GM12878 (cell line): ENCODE data around the gene DOCK1. TPM values are rescaled to one million over a fixed set of nuclear protein-coding genes. Genes with fewer than 3 reads are reported as not detected.

Source experiments
- ATAC-seq: fragments of 200-7000 bp; cut with Tn5 transposase; 3 replicates; pipeline ENCODE4 v1.9.1; 2020; ENCODE audit warnings: mild to moderate bottlenecking, moderate library complexity
- BruUV-seq: library from RNA; stranded (reverse); fragments of 400-500 nt; replicated peaks from 2 replicates; lab custom pipeline; 2021; lab: Mats Ljungman, UMichigan
- CTCF ChIA-PET: fragments of 300-600 bp; sonication (Branson Sonifier 250); formaldehyde crosslinking; extraction: SDS; loops from one replicate; lab custom pipeline; 2021; ENCODE audit warnings: inconsistent platforms; lab: Yijun Ruan, JAX
- POLR2A ChIA-PET: fragments of 350-600 bp; formaldehyde crosslinking; extraction: SDS; loops from one replicate; lab custom pipeline; 2021; ENCODE audit warnings: inconsistent platforms; lab: Charles Lee
- RAD21 ChIA-PET: fragments of 300-600 bp; sonication (Branson Sonifier 250); formaldehyde crosslinking; loops from one replicate; lab custom pipeline; 2023; ENCODE audit warnings: antibody characterized with exemption; ENCODE audit not compliant: unreplicated experiment; lab: Charles Lee
- SMC1A ChIA-PET: fragments of 300-600 bp; sonication (Branson Sonifier 250); formaldehyde crosslinking; loops from one replicate; lab custom pipeline; 2023; ENCODE audit not compliant: unreplicated experiment, uncharacterized antibody; lab: Charles Lee
- DNase-seq: peaks from one replicate; pipeline ENCODE4 v3.0.0-alpha.2; 2011; ENCODE audit warnings: low read depth, low spot score
- FAIRE-seq: peaks from 3 replicates; lab custom pipeline; 2011; peaks lifted over from hg19 to GRCh38; lab: Jason Lieb, UNC
- H2AFZ ChIP-seq: 2 replicates; pipeline ENCODE4 v1.6.0; 2011; ENCODE audit warnings: low read depth, low read length, control low read depth; ENCODE audit not compliant: control insufficient read depth
- H3K27ac ChIP-seq: 2 replicates; pipeline ENCODE4 v1.5.1; 2011; ENCODE audit warnings: control low read depth; ENCODE audit not compliant: control insufficient read depth, insufficient read depth
- H3K27me3 ChIP-seq, 2 experiments: replicated peaks in 1 of 2; 2 replicates each; pipeline versions ENCODE4 v1.6.0 to v1.6.1; 2011; ENCODE audit warnings: low read length in 1 of 2; ENCODE audit not compliant: control insufficient read depth in 2 of 2, insufficient read depth in 2 of 2
- H3K36me3 ChIP-seq, 2 experiments: 2 replicates each; pipeline ENCODE4 v1.5.1; 2011; ENCODE audit warnings: low read length in 1 of 2; ENCODE audit not compliant: control insufficient read depth in 2 of 2, insufficient read depth in 2 of 2
- H3K4me1 ChIP-seq: 2 replicates; pipeline ENCODE4 v1.6.1; 2011; ENCODE audit warnings: mild to moderate bottlenecking, low read length, moderate library complexity, mixed read lengths; ENCODE audit not compliant: control insufficient read depth, insufficient read depth
- H3K4me2 ChIP-seq: 2 replicates; pipeline ENCODE4 v1.6.0; 2011; ENCODE audit warnings: control low read depth; ENCODE audit not compliant: control insufficient read depth, insufficient read depth
- H3K4me3 ChIP-seq: fragments of 200-600 bp; sonication (generic); 2 replicates; pipeline ENCODE4 v1.5.1; 2016
- H3K79me2 ChIP-seq: 2 replicates; pipeline ENCODE4 v1.6.0; 2011; ENCODE audit warnings: low read length; ENCODE audit not compliant: control insufficient read depth, insufficient read depth
- H3K9ac ChIP-seq: 2 replicates; pipeline ENCODE4 v1.8.0; 2011; ENCODE audit warnings: low read length, control low read depth, mixed read lengths; ENCODE audit not compliant: control insufficient read depth, insufficient read depth
- H3K9me3 ChIP-seq: replicated peaks from 3 replicates; pipeline ENCODE4 v1.5.1; 2011; ENCODE audit warnings: mild to moderate bottlenecking, low read length; ENCODE audit not compliant: control insufficient read depth, insufficient read depth
- H4K20me1 ChIP-seq: 2 replicates; pipeline ENCODE4 v1.6.0; 2011; ENCODE audit not compliant: control insufficient read depth, insufficient read depth
- ASH2L ChIP-seq: fragments of 300-600, 200-600 bp; sonication (generic); IDR thresholded peaks from 2 replicates; pipeline ENCODE4 v1.6.1; 2017; ENCODE audit warnings: low read depth, mild to moderate bottlenecking, borderline replicate concordance
- CBX5 ChIP-seq: sonication (generic); IDR thresholded peaks from 2 replicates; pipeline ENCODE4 v1.6.1; 2016; ENCODE audit warnings: low read depth, moderate library complexity, mild to moderate bottlenecking, inconsistent platforms
- IKZF2 ChIP-seq, 2 experiments: fragments of 450-650 bp; IDR thresholded peaks; 2 replicates each; pipeline ENCODE4 v1.6.1; 2017; ENCODE audit warnings: mild to moderate bottlenecking in 2 of 2, moderate library complexity in 2 of 2
- IRF4 ChIP-seq: IDR thresholded peaks from 2 replicates; pipeline ENCODE4 v1.6.1; 2011; ENCODE audit warnings: low read depth, low read length
- JUNB ChIP-seq: IDR thresholded peaks from 2 replicates; pipeline ENCODE4 v1.6.1; 2016; ENCODE audit warnings: antibody characterized with exemption, mild to moderate bottlenecking
- POLR2AphosphoS5 ChIP-seq: IDR thresholded peaks from 2 replicates; pipeline ENCODE4 v1.6.1; 2011; ENCODE audit warnings: mild to moderate bottlenecking, low read length, inconsistent platforms
- RAD51 ChIP-seq: fragments of 450-650 bp; IDR thresholded peaks from 2 replicates; pipeline ENCODE4 v1.6.1; 2016; ENCODE audit warnings: moderate library complexity, mild to moderate bottlenecking, inconsistent platforms
- RELA ChIP-seq: fragments of 450-650 bp; IDR thresholded peaks from 2 replicates; pipeline ENCODE4 v1.8.0; 2014; ENCODE audit warnings: borderline replicate concordance; ENCODE audit not compliant: partially characterized antibody
- SMAD5 ChIP-seq: IDR thresholded peaks from 2 replicates; pipeline ENCODE4 v1.6.1; 2016; ENCODE audit warnings: antibody characterized with exemption, low read depth
- SMARCA5 ChIP-seq: fragments of 450-650 bp; IDR thresholded peaks from 2 replicates; pipeline ENCODE4 v1.6.1; 2017; ENCODE audit warnings: mild to moderate bottlenecking
- SUZ12 ChIP-seq: fragments of 200-600 bp; sonication (generic); IDR thresholded peaks from one replicate; pipeline ENCODE4 v1.6.1; 2018; ENCODE audit warnings: antibody characterized with exemption, mild to moderate bottlenecking; ENCODE audit not compliant: unreplicated experiment
- TBL1XR1 ChIP-seq: IDR thresholded peaks from 2 replicates; pipeline ENCODE4 v1.6.1; 2012; ENCODE audit warnings: low read depth, low read length, improper control_type of control experiment
- WGBS: methylation state at CpG from one replicate; pipeline ENCODE4 v1.1.6; 2016; ENCODE audit warnings: low lambda C conversion rate; ENCODE audit not compliant: insufficient replicate concordance, insufficient coverage; ENCODE audit errors: missing lambda C conversion rate; 5-methylcytosine and 5-hydroxymethylcytosine counted together
- in situ Hi-C: fragments of 300-500 bp; cut with MboI; formaldehyde crosslinking; loops from 9 replicates; pipeline ENCODE4 v1.14.3; 2018; ENCODE audit warnings: mixed read lengths
- intact Hi-C: fragments of 100-400 bp; cut with micrococcal nuclease; formaldehyde crosslinking; loops from one replicate; pipeline ENCODE4 v1.14.2; 2022; ENCODE audit not compliant: unreplicated experiment
- polyA plus RNA-seq, 11 experiments: library from polyadenylated mRNA; depleted of rRNA in 4 of 11; unstranded in 6 of 11; stranded (reverse) in 5 of 11; fragments of >200 nt; fragmentation: Nextera tagmentation in 4 of 11; fragmentation: Illumina TruSeq in 1 of 11; extraction: Ambion mirVana in 4 of 11; extraction: Trizol in 1 of 11; gene quantifications; 1 replicate in 1 of 11; 2 replicates in 10 of 11; pipeline versions ENCODE4 v1.2.1 to v1.2.3, GENCODE V29; 2011 to 2016; ENCODE audit warnings: inconsistent platforms in 2 of 11, missing spikeins in 2 of 11, low read depth in 1 of 11
- total RNA-seq, 4 experiments: library from RNA; depleted of rRNA in 3 of 4; stranded (reverse); fragments of >200 nt in 3 of 4; fragmentation: Illumina TruSeq in 1 of 4; extraction: Trizol in 1 of 4; gene quantifications; 2 replicates each; pipeline versions ENCODE4 v1.2.1 to v1.2.3, GENCODE V29; 2013 to 2021
- TF ChIP-seq, protein P1 (sequence below): fragments of 450-650 bp; IDR thresholded peaks from 2 replicates; pipeline ENCODE4 v1.6.1; 2017; ENCODE audit warnings: mild to moderate bottlenecking, moderate library complexity
- TF ChIP-seq, protein P2 (sequence below): IDR thresholded peaks from 2 replicates; pipeline ENCODE4 v1.6.1; 2011; ENCODE audit warnings: low read depth, low read length, improper control_type of control experiment, borderline replicate concordance
- TF ChIP-seq, protein P3 (sequence below): fragments of 450-650 bp; IDR thresholded peaks from 2 replicates; pipeline ENCODE4 v1.6.1; 2017; ENCODE audit warnings: borderline replicate concordance
- TF ChIP-seq, protein P4 (sequence below): fragments of 450-650 bp; formaldehyde crosslinking; IDR thresholded peaks from 2 replicates; pipeline ENCODE4 v1.4.0; 2022; ENCODE audit warnings: mild to moderate bottlenecking, moderate library complexity

Gene DOCK1
- total and polyA plus RNA-seq, 10 of the 15 experiments (the other 5 are each of a cell fraction or from before 2014, with no cell fraction given), result 0.05 to 0.18 TPM; not detected in 8

DNA sequence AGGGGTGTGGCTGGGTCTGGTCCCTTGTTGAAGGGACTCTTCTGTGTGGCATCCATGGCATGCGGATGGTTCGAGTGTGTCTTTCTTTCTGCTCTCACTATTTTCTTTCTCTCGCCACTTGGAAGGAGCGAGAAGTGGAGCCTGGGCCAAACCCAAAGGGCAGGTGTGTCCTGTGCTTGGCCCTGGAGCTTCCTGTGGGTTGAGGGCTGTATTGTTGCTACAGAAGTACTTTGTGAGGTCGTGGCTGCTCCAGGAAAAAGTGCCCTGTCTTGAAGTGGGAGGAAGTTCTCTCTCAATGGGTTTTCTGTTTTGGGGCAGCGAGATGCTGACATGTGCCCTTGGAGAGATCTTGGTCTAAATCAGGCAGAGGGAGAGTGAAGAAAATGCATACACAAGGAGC, 72.0 kb downstream of the DOCK1 start:
- SMC1A ChIA-PET, result no interaction called here
- no peak overlapping the region for H3K4me2 ChIP-seq
- no peak for TF ChIP-seq POLR2AphosphoS5
- TF ChIP-seq IKZF2 (IDR thresholded peaks at IDR 0.05), result no peak
- TF ChIP-seq RAD51, result no peak
- TF ChIP-seq, protein P1, sequence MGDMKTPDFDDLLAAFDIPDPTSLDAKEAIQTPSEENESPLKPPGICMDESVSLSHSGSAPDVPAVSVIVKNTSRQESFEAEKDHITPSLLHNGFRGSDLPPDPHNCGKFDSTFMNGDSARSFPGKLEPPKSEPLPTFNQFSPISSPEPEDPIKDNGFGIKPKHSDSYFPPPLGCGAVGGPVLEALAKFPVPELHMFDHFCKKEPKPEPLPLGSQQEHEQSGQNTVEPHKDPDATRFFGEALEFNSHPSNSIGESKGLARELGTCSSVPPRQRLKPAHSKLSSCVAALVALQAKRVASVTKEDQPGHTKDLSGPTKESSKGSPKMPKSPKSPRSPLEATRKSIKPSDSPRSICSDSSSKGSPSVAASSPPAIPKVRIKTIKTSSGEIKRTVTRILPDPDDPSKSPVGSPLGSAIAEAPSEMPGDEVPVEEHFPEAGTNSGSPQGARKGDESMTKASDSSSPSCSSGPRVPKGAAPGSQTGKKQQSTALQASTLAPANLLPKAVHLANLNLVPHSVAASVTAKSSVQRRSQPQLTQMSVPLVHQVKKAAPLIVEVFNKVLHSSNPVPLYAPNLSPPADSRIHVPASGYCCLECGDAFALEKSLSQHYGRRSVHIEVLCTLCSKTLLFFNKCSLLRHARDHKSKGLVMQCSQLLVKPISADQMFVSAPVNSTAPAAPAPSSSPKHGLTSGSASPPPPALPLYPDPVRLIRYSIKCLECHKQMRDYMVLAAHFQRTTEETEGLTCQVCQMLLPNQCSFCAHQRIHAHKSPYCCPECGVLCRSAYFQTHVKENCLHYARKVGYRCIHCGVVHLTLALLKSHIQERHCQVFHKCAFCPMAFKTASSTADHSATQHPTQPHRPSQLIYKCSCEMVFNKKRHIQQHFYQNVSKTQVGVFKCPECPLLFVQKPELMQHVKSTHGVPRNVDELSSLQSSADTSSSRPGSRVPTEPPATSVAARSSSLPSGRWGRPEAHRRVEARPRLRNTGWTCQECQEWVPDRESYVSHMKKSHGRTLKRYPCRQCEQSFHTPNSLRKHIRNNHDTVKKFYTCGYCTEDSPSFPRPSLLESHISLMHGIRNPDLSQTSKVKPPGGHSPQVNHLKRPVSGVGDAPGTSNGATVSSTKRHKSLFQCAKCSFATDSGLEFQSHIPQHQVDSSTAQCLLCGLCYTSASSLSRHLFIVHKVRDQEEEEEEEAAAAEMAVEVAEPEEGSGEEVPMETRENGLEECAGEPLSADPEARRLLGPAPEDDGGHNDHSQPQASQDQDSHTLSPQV, result no peak
- no peak for TF ChIP-seq SMARCA5
- no peak for TF ChIP-seq CBX5
- TF ChIP-seq, protein P2, sequence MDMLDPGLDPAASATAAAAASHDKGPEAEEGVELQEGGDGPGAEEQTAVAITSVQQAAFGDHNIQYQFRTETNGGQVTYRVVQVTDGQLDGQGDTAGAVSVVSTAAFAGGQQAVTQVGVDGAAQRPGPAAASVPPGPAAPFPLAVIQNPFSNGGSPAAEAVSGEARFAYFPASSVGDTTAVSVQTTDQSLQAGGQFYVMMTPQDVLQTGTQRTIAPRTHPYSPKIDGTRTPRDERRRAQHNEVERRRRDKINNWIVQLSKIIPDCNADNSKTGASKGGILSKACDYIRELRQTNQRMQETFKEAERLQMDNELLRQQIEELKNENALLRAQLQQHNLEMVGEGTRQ, result no peak
- TF ChIP-seq SUZ12, result no peak
- TF ChIP-seq JUNB, result no peak
- no peak for TF ChIP-seq ASH2L
- no peak for TF ChIP-seq IRF4
- TF ChIP-seq, protein P3, sequence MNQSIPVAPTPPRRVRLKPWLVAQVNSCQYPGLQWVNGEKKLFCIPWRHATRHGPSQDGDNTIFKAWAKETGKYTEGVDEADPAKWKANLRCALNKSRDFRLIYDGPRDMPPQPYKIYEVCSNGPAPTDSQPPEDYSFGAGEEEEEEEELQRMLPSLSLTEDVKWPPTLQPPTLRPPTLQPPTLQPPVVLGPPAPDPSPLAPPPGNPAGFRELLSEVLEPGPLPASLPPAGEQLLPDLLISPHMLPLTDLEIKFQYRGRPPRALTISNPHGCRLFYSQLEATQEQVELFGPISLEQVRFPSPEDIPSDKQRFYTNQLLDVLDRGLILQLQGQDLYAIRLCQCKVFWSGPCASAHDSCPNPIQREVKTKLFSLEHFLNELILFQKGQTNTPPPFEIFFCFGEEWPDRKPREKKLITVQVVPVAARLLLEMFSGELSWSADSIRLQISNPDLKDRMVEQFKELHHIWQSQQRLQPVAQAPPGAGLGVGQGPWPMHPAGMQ, result no peak
- TF ChIP-seq RELA, result no peak
- no peak for TF ChIP-seq TBL1XR1
- TF ChIP-seq, protein P4, sequence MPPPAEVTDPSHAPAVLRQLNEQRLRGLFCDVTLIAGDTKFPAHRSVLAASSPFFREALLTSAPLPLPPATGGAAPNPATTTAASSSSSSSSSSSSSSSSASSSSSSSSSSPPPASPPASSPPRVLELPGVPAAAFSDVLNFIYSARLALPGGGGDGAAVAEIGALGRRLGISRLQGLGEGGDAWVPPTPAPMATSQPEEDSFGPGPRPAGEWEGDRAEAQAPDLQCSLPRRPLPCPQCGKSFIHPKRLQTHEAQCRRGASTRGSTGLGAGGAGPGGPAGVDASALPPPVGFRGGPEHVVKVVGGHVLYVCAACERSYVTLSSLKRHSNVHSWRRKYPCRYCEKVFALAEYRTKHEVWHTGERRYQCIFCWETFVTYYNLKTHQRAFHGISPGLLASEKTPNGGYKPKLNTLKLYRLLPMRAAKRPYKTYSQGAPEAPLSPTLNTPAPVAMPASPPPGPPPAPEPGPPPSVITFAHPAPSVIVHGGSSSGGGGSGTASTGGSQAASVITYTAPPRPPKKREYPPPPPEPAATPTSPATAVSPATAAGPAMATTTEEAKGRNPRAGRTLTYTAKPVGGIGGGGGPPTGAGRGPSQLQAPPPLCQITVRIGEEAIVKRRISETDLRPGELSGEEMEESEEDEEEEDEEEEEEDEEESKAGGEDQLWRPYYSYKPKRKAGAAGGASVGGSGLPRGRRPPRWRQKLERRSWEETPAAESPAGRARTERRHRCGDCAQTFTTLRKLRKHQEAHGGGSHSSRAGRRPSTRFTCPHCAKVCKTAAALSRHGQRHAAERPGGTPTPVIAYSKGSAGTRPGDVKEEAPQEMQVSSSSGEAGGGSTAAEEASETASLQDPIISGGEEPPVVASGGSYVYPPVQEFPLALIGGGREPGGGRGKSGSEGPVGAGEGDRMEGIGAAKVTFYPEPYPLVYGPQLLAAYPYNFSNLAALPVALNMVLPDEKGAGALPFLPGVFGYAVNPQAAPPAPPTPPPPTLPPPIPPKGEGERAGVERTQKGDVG (CRISPR knock-in tag), result no peak
- TF ChIP-seq SMAD5, result no peak

More for the DNA sequence above, 72.0 kb downstream of the DOCK1 start:
- H3K9me3 ChIP-seq, result no peaks in the 10 kb centered on the region; the same call in 2 of the 3 replicates
- H3K9ac ChIP-seq, result no peak overlapping the region
- no peak overlapping the region for H2AFZ ChIP-seq
- H4K20me1 ChIP-seq, result no peaks in the 10 kb centered on the region
- in situ Hi-C loops, result no loop called here
- H3K4me1 ChIP-seq, result no peaks in the 10 kb centered on the region
- H3K36me3 ChIP-seq, result no peaks in the 10 kb centered on the region
- ChIA-PET POLR2A (no interaction called here), CTCF (no interaction called here), RAD21 (no interaction called here)
- FAIRE-seq (no peak), ATAC-seq (no peak), DNase-seq (no peak)
- BruUV-seq, result no TSS peak
- H3K27ac ChIP-seq, result no peak overlapping the region
- H3K4me3 ChIP-seq, result no peak overlapping the region
- H3K27me3 ChIP-seq, result no peaks in the 10 kb centered on the region
- no peaks in the 10 kb centered on the region for H3K79me2 ChIP-seq
- WGBS, result 2% methylated on average over 6 of the region's 6 CpGs
- intact Hi-C loops, result no loop called here
